GM12801 (cell line): Measurements from ENCODE around the gene PHF19.

Experiments used
- TF ChIP-seq, protein P1 (sequence below): IDR thresholded peaks from one replicate; pipeline ENCODE4 v1.5.1; 2011; ENCODE audit warnings: control low read depth; ENCODE audit not compliant: insufficient read length; ENCODE audit errors: extremely low read depth

Gene PHF19

DNA sequence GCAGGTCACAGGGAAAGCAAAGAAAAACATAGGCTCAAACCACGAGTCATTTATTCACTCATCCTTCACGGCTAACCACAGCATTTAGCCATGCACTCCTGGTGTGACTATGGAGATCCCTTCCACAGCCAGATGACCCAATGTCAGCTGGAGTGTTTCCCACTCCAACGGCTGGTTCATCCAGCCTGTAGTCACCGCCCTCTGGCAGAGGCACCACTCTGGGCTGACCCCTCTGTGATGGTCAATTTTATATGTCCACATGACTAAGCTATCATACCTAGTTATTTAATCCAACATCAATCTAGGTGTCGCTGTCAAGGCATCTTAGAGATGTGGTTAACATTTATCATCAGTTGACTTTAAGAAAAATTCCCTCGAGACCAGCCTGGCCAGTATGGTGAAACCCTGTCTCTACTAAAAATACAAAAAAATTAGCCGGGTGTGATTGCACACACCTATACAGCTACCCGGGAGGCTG lies 9.5 kb upstream of the PHF19 start:
- TF ChIP-seq, protein P1, sequence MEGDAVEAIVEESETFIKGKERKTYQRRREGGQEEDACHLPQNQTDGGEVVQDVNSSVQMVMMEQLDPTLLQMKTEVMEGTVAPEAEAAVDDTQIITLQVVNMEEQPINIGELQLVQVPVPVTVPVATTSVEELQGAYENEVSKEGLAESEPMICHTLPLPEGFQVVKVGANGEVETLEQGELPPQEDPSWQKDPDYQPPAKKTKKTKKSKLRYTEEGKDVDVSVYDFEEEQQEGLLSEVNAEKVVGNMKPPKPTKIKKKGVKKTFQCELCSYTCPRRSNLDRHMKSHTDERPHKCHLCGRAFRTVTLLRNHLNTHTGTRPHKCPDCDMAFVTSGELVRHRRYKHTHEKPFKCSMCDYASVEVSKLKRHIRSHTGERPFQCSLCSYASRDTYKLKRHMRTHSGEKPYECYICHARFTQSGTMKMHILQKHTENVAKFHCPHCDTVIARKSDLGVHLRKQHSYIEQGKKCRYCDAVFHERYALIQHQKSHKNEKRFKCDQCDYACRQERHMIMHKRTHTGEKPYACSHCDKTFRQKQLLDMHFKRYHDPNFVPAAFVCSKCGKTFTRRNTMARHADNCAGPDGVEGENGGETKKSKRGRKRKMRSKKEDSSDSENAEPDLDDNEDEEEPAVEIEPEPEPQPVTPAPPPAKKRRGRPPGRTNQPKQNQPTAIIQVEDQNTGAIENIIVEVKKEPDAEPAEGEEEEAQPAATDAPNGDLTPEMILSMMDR: no peak

DNA sequence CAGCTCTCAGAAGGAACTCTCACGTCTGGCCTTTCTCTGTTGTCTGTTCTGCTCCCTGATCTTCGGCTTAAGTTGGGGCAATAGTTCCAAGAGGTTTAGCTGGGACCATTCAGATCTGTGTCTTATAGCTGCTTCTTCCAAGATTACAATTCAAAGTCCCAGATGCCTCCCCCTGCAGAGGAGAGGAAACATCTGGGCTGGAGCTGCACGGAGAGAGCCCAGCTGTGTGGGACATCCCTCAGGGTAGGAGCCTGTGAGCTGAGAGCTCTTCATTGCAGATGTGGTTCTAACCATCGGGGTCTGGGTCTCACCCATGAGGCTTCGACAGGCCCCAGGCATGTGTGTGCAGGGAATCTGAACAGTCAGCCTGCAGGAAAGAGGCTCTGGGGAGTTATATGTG lies 9.0 kb upstream of the PHF19 start:
- TF ChIP-seq, protein P1: no peak

GRCh38 chr9:120885457-120885856 lies 8.5 kb upstream of the PHF19 start:
- TF ChIP-seq, protein P1: no peak

GRCh38 chr9:120883608-120883996 lies 6.6 kb upstream of the PHF19 start:
- TF ChIP-seq, protein P1: no peak

DNA sequence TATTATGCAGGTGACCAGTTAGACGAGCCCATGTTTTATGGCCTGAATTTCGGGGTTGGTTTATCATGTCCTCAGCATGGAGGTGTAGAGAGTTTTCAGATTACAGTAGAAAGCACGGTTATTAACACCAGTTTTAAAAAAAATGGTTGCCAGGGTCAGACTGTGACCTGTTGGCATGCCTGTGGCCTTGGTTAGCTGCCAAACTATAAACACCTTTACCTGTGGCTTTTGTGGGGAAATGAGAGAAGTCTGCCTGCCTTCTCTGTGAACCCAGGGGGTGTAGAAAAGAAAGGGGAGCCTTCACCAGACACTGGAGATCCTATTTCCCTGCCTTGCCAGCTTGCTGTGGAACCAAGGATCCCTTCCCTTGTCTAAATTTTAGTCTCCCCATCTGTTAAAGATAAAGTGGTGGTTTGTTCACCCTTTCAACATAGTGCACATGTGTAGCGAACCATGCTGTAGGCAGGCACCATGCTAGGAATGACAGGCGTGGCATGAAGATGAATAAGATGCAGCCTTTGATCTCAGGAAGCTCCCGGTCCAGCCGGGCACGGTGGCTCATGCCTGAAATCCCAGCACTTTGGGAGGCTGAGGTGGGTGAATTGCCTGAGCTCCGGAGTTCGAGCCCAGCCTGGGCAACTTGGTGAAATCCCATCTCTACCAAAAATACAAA lies 6.1 kb upstream of the PHF19 start:
- TF ChIP-seq, protein P1: no peak

GRCh38 chr9:120879446-120879845 lies 2.5 kb upstream of the PHF19 start:
- TF ChIP-seq, protein P1: no peak

DNA sequence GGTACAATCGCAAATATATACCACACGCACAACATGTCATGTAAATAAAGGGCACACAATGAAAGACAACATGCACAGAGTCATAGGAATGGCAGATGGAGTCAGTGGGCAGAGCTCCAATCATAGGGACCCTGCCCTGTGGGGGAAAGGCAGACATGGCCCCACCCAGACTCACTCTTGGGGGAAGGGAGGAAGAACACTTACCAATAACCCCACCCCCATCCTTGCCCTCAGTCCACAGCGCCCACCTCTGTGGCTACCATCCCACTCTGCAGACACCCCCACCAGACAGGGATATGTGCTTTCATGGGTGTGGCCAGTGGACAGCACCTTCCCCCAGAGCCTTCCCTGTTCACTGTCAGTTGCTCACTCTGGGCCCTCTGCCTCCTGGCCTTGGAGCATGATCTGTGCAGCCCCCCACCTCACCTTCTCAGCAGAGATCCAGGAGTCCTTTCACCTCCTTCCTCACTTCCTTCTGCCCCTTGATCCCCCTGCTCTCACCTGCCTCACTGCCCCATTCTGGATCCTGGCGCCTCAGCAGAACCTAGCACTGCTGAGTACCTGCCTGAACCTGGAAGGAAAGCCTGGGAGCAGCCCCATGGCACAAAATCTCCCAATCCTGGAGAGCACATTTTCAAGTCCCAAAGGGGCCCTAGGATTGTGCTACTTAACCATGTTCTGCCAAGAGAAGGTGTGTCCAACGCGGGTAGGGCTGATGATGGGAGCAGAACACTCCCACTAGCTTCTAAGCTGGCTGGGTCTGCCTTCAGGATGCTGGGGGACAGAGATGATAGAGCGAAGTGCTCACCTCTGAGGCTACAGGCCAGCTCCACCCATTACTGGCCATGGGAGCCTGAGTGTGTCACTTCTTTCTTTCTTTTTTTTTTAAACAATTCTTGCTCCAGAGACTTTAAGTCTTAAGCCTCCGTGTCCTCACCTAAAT lies 1.5 kb upstream of the PHF19 start:
- TF ChIP-seq, protein P1: no peak
